ENCODE measurements around the gene ANKRD12.

DNA sequence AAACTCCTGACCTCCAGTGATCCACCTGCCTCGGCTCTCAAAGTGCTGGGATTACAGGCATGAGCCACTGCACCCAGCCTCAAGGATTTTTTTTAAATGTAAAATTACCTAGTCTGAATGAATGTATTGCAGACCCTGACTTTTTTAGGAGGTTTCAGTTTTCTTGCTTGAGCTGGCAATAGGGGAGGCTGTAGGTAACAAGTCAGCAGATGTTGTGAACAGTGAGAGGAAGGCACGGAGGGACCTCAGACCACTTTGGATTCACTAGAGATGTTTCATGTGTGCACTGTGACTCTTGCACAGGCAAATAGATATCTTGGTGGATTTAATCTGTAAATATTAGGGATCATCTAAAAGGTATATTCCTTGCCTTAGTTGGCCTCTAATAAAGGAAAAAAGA is 27.7 kb upstream of the ANKRD12 start:
- TF ChIP-seq, protein P1, sequence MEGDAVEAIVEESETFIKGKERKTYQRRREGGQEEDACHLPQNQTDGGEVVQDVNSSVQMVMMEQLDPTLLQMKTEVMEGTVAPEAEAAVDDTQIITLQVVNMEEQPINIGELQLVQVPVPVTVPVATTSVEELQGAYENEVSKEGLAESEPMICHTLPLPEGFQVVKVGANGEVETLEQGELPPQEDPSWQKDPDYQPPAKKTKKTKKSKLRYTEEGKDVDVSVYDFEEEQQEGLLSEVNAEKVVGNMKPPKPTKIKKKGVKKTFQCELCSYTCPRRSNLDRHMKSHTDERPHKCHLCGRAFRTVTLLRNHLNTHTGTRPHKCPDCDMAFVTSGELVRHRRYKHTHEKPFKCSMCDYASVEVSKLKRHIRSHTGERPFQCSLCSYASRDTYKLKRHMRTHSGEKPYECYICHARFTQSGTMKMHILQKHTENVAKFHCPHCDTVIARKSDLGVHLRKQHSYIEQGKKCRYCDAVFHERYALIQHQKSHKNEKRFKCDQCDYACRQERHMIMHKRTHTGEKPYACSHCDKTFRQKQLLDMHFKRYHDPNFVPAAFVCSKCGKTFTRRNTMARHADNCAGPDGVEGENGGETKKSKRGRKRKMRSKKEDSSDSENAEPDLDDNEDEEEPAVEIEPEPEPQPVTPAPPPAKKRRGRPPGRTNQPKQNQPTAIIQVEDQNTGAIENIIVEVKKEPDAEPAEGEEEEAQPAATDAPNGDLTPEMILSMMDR (optimal IDR thresholded peaks at IDR 0.05 in 1 of 3, IDR thresholded peaks at IDR 0.05 in 1 of 3, conservative IDR thresholded peaks at IDR 0.05 in 1 of 3; ENCODE audit: extremely low read depth in 1 of 3, insufficient read depth in 2 of 3, low read length in 3 of 3), result no peak
- no peak for TF ChIP-seq EZH2 (IDR thresholded peaks at IDR 0.05; ENCODE audit: low read length)
